Activated CD4-positive, alpha-beta T cell treated with anti-CD3 and anti-CD28 coated beads, Interleukin-2, amount 10 ng/mL, durations not matched to agents 7 days and 5 days (primary cell): ENCODE results near the gene EME2. TPM values are rescaled to one million over a fixed set of nuclear protein-coding genes. Genes with fewer than 3 reads are reported as not detected.
"Not testable (repeated sequence)": the region's sequence is repeated elsewhere in the genome, so short reads cannot be mapped to it uniquely, and the experiment has no call there.

Experiments
- CTCF ChIA-PET: fragments of 350-600 bp; sonication (Branson Sonifier 250); formaldehyde crosslinking; loops from one replicate; lab custom pipeline; 2021; ENCODE audit warnings: antibody characterized with exemption; lab: Charles Lee
- POLR2A ChIA-PET: fragments of 350-600 bp; sonication (Branson Sonifier 250); formaldehyde crosslinking; loops from one replicate; lab custom pipeline; 2021; ENCODE audit warnings: antibody characterized with exemption; lab: Charles Lee
- DNase-seq: peaks from one replicate; pipeline ENCODE4 v3.0.0-alpha.2; 2020
- H3K27ac Mint-ChIP-seq: one replicate; pipeline ENCODE4 v1.8.0; 2021; ENCODE audit warnings: mild to moderate bottlenecking, moderate library complexity, mixed read lengths
- H3K27me3 Mint-ChIP-seq: one replicate; pipeline ENCODE4 v1.8.0; 2021; ENCODE audit warnings: mixed read lengths
- H3K36me3 Mint-ChIP-seq: one replicate; pipeline ENCODE4 v1.8.0; 2021; ENCODE audit warnings: low read depth, mixed read lengths
- H3K4me1 Mint-ChIP-seq: one replicate; pipeline ENCODE4 v1.8.0; 2021; ENCODE audit warnings: mixed read lengths
- H3K4me3 Mint-ChIP-seq: one replicate; pipeline ENCODE4 v1.8.0; 2021; ENCODE audit warnings: mild to moderate bottlenecking, moderate library complexity, mixed read lengths
- H3K9me3 Mint-ChIP-seq: one replicate; pipeline ENCODE4 v1.8.0; 2021; ENCODE audit warnings: mixed read lengths
- total RNA-seq, 2 experiments: library from RNA; stranded (reverse); gene quantifications; one replicate each; pipeline ENCODE4 v1.2.3, GENCODE V29; 2021

The EME2 gene
- total RNA-seq, result 10 to 100 TPM; 28.7 to 33.4 TPM

- POLR2A ChIA-PET, result interaction anchor here (1.4 kb wide), 1 partner anchor 10 kb away, joined by 6 read pairs; the partner anchor contains the start of genes NUBP2 and SPSB3
- Mint-ChIP-seq H3K27ac (peak within 1 kb of the TSS; percentile 96), H3K36me3 (peaks cover 19% of the 10 kb centered on the region), H3K4me1 (peaks cover 13% of the 10 kb centered on the region), H3K4me3 (peak within 1 kb of the TSS; percentile 86), H3K9me3 (no peaks in the 10 kb centered on the region), H3K27me3 (no peaks in the 10 kb centered on the region)
- CTCF ChIA-PET, result interaction anchor here (1.0 to 2.4 kb wide), 3 partner anchors 10 to 475 kb away, joined by 3 to 14 read pairs (median 8); partner anchors contain the start of genes MAPK8IP3, NUBP2 and SPSB3
- DNase-seq, result peak; percentile 59
These were observed at the start of gene EME2 for GRCh38 chr16:1772362-1772907. Gene EME2 (plus strand): TSS chr16:1772810. CDS start chr16:1773228, 418 bp downstream.

GRCh38 chr16:1723450-1724147 lies 49.0 kb upstream of the EME2 start:
- H3K27me3 Mint-ChIP-seq, result no peaks in the 10 kb centered on the region
- peak; percentile 51 for DNase-seq
- peak overlapping the region; percentile 60 for H3K27ac Mint-ChIP-seq
- H3K4me3 Mint-ChIP-seq, result no peak overlapping the region
- H3K4me1 Mint-ChIP-seq, result peaks cover 44% of the 10 kb centered on the region
- CTCF ChIA-PET, result interaction anchor here (0.6 to 1.9 kb wide), 10 partner anchors 10 to 364 kb away, joined by 3 to 6 read pairs (median 3); no protein-coding TSS in a partner anchor
- H3K9me3 Mint-ChIP-seq, result no peaks in the 10 kb centered on the region
- POLR2A ChIA-PET, result no interaction called here
- H3K36me3 Mint-ChIP-seq, result peaks cover 6% of the 10 kb centered on the region

GRCh38 chr16:1724491-1724890 lies 48.1 kb upstream of the EME2 start:
- H3K36me3 Mint-ChIP-seq, result peaks cover 13% of the 10 kb centered on the region
- no peak overlapping the region for H3K4me3 Mint-ChIP-seq
- H3K27me3 Mint-ChIP-seq, result no peaks in the 10 kb centered on the region
- DNase-seq, result no peak
- CTCF ChIA-PET, result interaction anchor here (1.2 to 1.9 kb wide), 3 partner anchors 11 to 43 kb away, joined by 3 to 6 read pairs (median 6); no protein-coding TSS in a partner anchor
- no peak overlapping the region for H3K27ac Mint-ChIP-seq
- POLR2A ChIA-PET, result no interaction called here
- no peaks in the 10 kb centered on the region for H3K9me3 Mint-ChIP-seq
- H3K4me1 Mint-ChIP-seq, result peaks cover 37% of the 10 kb centered on the region

- no peak overlapping the region for H3K27ac Mint-ChIP-seq
- no peaks in the 10 kb centered on the region for H3K9me3 Mint-ChIP-seq
- H3K4me3 Mint-ChIP-seq, result no peak overlapping the region
- no peak for DNase-seq
- H3K4me1 Mint-ChIP-seq, result peaks cover 20% of the 10 kb centered on the region
- peaks cover 12% of the 10 kb centered on the region for H3K36me3 Mint-ChIP-seq
- ChIA-PET POLR2A (no interaction called here), CTCF (interaction anchor here (0.8 to 1.0 kb wide), 2 partner anchors 129 to 148 kb away, joined by 3 read pairs; no protein-coding TSS in a partner anchor)
- no peaks in the 10 kb centered on the region for H3K27me3 Mint-ChIP-seq
These were observed 45.7 kb upstream of the EME2 start for GRCh38 chr16:1726661-1727502.

- no peak overlapping the region for H3K4me3 Mint-ChIP-seq
- H3K27me3 Mint-ChIP-seq, result no peaks in the 10 kb centered on the region
- H3K4me1 Mint-ChIP-seq, result peaks cover 11% of the 10 kb centered on the region
- DNase-seq, result no peak
- peaks cover 15% of the 10 kb centered on the region for H3K36me3 Mint-ChIP-seq
- no peaks in the 10 kb centered on the region for H3K9me3 Mint-ChIP-seq
- H3K27ac Mint-ChIP-seq, result no peak overlapping the region
- ChIA-PET CTCF (interaction anchor here (1.1 kb wide), 1 partner anchor 22 kb away, joined by 3 read pairs; the partner anchor contains the start of gene MAPK8IP3), POLR2A (no interaction called here)
These were observed 44.7 kb upstream of the EME2 start for GRCh38 chr16:1727651-1728624.

- CTCF ChIA-PET, result interaction anchor here (0.6 to 1.1 kb wide), 3 partner anchors 10 to 25 kb away, joined by 3 to 4 read pairs (median 3); partner anchors contain the start of gene MAPK8IP3
- Mint-ChIP-seq H3K4me1 (peaks cover 1% of the 10 kb centered on the region), H3K4me3 (no peak overlapping the region), H3K9me3 (no peaks in the 10 kb centered on the region), H3K27me3 (no peaks in the 10 kb centered on the region), H3K36me3 (peaks cover 22% of the 10 kb centered on the region), H3K27ac (no peak overlapping the region)
- DNase-seq, result no peak
- POLR2A ChIA-PET, result no interaction called here
These were observed 43.6 kb upstream of the EME2 start for GRCh38 chr16:1729026-1729425.

- no peaks in the 10 kb centered on the region for H3K27me3 Mint-ChIP-seq
- peaks cover 1% of the 10 kb centered on the region for H3K4me1 Mint-ChIP-seq
- ChIA-PET CTCF (interaction anchor here (1.0 kb wide), 1 partner anchor 10 kb away, joined by 4 read pairs; no protein-coding TSS in a partner anchor), POLR2A (no interaction called here)
- peaks cover 22% of the 10 kb centered on the region for H3K36me3 Mint-ChIP-seq
- no peak overlapping the region for H3K4me3 Mint-ChIP-seq
- H3K27ac Mint-ChIP-seq, result no peak overlapping the region
- no peak for DNase-seq
- H3K9me3 Mint-ChIP-seq, result no peaks in the 10 kb centered on the region
These were observed 43.2 kb upstream of the EME2 start for GRCh38 chr16:1729445-1729844.

- CTCF ChIA-PET, result interaction anchor here (1.1 kb wide), 1 partner anchor 25 kb away, joined by 3 read pairs; the partner anchor contains the start of gene MAPK8IP3
These were observed 41.5 kb upstream of the EME2 start for GRCh38 chr16:1731073-1731472.

GRCh38 chr16:1731603-1732002 lies 41.0 kb upstream of the EME2 start:
- no peak overlapping the region for H3K4me3 Mint-ChIP-seq
- H3K27ac Mint-ChIP-seq, result no peak overlapping the region
- no peaks in the 10 kb centered on the region for H3K27me3 Mint-ChIP-seq
- H3K36me3 Mint-ChIP-seq, result peaks cover 22% of the 10 kb centered on the region
- peaks cover 1% of the 10 kb centered on the region for H3K4me1 Mint-ChIP-seq
- POLR2A ChIA-PET, result no interaction called here
- no peak for DNase-seq
- CTCF ChIA-PET, result no interaction called here
- H3K9me3 Mint-ChIP-seq, result no peaks in the 10 kb centered on the region

More at GRCh38 chr16:1731073-1731472, 41.5 kb upstream of the EME2 start:
- Mint-ChIP-seq H3K4me3 (no peak overlapping the region), H3K27ac (peak overlapping the region; percentile 19), H3K36me3 (peaks cover 22% of the 10 kb centered on the region), H3K9me3 (no peaks in the 10 kb centered on the region), H3K4me1 (peaks cover 1% of the 10 kb centered on the region), H3K27me3 (no peaks in the 10 kb centered on the region)
- POLR2A ChIA-PET, result no interaction called here
- DNase-seq, result no peak

GRCh38 chr16:1732071-1732470 lies 40.5 kb upstream of the EME2 start:
- H3K4me1 Mint-ChIP-seq, result no peaks in the 10 kb centered on the region
- H3K36me3 Mint-ChIP-seq, result peaks cover 22% of the 10 kb centered on the region
- H3K27me3 Mint-ChIP-seq, result no peaks in the 10 kb centered on the region
- ChIA-PET POLR2A (no interaction called here), CTCF (interaction anchor here (1.1 to 1.5 kb wide), 2 partner anchors 26 to 519 kb away, joined by 3 to 6 read pairs; partner anchors contain the start of gene MAPK8IP3)
- no peaks in the 10 kb centered on the region for H3K9me3 Mint-ChIP-seq
- H3K4me3 Mint-ChIP-seq, result no peak overlapping the region
- DNase-seq, result no peak
- no peak overlapping the region for H3K27ac Mint-ChIP-seq

GRCh38 chr16:1732551-1732987 lies 40.0 kb upstream of the EME2 start:
- H3K4me1 Mint-ChIP-seq, POLR2A ChIA-PET, H3K9me3 Mint-ChIP-seq, DNase-seq, H3K27me3 Mint-ChIP-seq, H3K27ac Mint-ChIP-seq, H3K4me3 Mint-ChIP-seq: not testable (repeated sequence)
- H3K36me3 Mint-ChIP-seq, result peaks cover 22% of the 10 kb centered on the region
- CTCF ChIA-PET, result interaction anchor here (0.7 to 1.5 kb wide), 3 partner anchors 19 to 520 kb away, joined by 3 to 6 read pairs (median 3); partner anchors contain the start of gene MAPK8IP3
